ENCODE results near the gene FAM83C.
"Not testable (repeated sequence)": the region's sequence is repeated elsewhere in the genome, so short reads cannot be mapped to it uniquely, and the experiment has no call there.

Gene FAM83C

DNA sequence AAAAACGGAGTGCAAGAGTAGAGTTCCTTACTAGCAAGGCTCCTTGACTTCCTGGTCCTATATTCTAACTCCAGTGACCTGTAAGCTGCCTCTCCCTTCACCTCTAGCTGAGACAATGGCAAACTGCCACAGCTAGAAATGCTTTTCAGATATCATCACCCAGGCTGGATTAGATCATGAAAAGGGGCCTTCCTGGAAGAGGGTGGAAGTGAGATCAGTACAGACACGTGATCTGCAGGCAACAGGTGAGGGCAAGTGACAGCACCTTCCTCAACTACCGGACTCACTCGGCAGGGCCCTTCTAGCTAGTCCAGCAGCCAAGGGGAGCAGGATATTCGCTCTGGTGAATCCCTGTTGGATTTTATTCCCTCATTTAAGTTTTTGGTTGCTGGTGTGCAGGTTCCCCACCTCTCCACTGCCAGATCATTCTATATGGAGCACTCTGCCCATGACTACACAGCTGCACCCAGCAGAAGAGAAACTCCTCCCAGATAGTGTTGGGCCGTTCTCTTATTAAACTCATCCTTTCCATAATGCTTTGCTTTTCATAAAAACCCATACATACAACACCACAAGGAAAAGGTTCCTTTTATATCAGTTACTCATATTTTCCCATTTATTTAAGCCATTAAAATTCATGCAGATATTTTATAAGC is 26.4 kb upstream of the FAM83C start:
- DNase-seq (ENCODE audit: low read depth in 2 of 2): peak in 1 of 2 experiments; percentile 54

DNA sequence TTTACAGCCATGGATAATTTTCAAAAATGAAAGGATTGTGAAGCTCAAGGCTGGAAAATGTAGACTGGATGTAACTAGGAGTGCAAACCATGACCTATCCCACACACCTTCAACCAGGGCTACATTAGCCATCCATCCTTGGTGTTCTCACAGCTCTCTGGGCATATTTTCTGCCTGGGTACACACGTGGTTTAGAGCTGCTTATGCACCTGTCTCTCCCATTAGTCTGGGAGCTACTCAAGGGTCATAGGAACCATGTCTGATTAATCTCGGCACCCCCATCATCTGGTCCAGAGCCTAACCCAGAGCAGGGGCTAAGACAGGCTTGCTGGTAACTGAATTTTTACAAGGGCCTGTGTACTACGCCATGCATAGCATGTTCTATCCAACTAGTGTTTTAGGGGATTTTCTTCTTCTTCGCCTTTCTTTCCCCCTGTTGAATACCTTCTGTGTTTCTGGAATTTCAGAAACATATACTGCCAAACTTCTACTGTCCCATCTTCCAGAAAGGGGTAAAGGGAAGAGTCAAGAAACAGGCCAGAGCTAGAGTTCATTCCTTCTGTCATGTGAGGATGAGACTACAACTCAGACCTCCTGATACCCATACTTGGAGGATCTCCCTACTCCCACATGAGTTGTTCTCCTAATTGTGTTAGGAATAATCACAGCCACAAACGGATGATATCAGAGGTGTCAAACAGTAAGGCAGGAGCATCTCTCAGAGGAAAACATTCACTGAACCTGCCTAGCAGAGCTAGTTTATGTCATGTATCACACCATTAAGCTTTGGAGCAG is 25.4 kb upstream of the FAM83C start:
- DNase-seq (ENCODE audit: low read depth in 2 of 2): no peak

DNA sequence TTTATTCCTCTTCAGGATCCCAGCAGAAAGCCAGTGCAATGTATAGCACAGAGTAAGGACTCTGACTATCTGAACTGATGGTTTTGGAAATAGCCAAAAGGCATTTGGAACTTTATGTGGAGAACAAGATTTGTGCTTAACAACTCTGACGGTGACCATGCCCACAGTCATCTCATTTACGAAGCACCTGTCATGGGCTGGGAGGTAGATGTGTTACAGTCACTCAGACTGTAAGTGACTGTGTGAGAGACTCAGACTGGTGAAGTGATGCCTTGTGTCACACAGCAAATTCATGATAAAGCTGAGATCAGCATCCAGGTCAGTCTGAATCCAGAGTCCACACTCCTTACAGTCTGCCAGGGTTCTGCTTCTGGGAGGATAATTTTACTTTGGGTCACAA is 23.9 kb upstream of the FAM83C start:
- DNase-seq (ENCODE audit: low read depth in 2 of 2): no peak

DNA sequence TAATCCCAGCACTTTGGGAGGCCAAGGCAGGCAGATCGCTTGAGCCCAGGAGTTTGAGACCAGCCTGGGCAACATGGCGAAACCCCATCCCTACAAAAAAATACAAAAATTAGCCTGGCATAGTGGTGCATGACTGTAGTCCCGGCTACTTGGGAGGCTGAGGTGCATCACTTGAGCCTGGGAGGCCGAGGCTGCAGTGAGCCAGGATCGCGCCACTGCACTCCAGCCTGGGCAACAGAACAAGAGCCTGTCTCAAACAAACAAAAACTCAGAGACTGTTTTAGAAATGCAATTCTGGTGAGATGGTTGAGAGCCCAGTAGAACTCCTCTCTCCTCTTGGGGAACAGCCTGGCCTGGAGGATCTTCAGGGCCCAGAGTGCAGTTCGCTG is 23.4 kb upstream of the FAM83C start:
- DNase-seq (ENCODE audit: low read depth in 2 of 2): not testable (repeated sequence)

DNA sequence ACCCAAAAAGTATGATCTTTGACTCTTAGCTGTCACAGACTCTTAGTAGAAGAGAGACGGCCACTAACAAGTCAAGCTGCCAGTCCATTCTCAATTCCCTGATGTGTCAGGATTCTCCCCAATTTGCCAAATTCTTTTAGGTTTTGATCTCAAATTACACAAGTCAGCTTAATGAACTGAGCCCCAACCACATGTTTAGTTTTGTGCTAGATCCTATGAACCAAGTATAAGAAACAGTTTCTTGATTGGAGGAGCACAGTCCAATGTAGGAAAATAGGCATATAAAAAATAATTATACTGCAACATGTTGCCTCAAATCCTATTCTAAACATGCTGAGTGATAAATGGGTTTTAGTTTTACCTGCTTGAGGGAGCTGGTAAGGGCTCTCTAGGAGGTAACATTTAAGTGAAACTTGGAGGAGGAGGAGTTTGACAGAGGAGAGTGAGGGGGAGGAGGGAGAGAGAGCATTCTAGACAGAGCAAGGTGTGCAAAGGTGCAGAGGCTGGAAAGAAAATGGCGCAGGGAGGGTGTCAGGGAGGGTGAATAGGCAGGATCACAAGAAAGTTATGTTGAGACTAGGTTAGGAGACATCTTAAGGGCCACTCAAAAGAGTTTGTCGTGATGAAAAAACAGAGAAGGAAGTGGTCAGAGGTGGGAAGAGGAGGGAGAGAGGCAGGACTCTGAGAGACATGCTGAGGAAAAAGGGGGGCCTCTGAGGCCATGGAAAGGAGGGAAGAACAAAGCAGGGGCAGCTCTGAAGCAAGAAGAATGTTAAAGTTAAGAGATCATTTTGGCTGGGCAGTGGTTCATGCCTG is 22.8 kb upstream of the FAM83C start:
- DNase-seq (ENCODE audit: low read depth in 2 of 2): no peak

DNA sequence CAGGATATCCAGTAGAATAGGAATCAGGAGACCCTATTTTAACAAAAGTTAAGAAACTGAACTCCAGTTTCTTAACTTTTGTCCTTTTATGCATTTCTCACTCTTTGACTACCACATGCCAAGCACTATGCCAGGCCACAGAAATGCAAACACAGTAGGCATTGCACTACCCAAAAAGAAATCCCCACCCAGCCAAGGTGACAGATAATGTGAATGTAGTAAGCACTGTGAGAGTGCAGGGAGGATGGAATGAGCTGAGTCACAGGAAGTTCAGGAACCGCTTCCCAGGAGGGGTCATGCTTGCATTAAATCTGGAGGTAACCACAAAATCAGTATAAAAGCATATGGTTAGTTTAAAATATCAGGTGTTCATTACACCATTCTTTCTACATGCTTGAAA is 20.1 kb upstream of the FAM83C start:
- peak; percentile 70 to 78 for DNase-seq (ENCODE audit: low read depth in 2 of 2)

DNA sequence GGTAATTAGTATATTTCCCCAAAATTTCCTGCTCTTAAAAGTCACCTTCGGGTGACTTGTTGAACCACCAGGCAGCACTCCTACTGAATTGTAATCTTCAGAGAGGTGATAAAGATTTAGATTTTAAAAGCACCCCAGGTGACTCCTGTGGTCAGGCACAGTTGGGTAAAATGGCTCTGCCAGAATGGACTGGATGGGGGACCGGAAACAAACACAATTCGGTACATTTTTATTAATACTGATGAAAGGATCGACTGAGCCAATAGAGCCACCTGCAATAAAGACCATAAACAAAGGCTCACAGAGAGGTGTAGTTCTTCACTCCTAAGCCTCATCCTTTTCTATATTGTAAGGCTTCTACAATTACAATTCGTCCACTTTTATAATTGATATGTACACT is 19.6 kb upstream of the FAM83C start:
- DNase-seq (ENCODE audit: low read depth in 2 of 2): no peak

DNA sequence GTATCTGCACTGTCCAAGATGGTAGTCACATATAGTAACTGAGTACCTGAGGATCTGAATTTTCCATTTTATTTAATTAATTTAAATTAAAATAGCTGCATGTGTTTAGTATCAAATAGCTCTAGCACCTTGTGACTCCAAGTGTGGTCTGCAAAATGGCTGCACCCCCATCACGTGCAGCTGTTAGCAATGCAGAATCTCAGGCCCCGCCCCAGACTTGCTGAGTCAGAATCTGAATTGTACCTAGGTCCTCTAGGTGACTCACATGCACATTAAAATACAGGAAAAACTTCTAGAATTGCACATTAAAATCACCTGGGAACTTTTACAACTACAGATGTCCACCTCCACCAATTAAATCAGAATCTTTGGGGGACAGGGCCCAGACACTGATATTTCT is 19.2 kb upstream of the FAM83C start:
- no peak for DNase-seq (ENCODE audit: low read depth in 2 of 2)

DNA sequence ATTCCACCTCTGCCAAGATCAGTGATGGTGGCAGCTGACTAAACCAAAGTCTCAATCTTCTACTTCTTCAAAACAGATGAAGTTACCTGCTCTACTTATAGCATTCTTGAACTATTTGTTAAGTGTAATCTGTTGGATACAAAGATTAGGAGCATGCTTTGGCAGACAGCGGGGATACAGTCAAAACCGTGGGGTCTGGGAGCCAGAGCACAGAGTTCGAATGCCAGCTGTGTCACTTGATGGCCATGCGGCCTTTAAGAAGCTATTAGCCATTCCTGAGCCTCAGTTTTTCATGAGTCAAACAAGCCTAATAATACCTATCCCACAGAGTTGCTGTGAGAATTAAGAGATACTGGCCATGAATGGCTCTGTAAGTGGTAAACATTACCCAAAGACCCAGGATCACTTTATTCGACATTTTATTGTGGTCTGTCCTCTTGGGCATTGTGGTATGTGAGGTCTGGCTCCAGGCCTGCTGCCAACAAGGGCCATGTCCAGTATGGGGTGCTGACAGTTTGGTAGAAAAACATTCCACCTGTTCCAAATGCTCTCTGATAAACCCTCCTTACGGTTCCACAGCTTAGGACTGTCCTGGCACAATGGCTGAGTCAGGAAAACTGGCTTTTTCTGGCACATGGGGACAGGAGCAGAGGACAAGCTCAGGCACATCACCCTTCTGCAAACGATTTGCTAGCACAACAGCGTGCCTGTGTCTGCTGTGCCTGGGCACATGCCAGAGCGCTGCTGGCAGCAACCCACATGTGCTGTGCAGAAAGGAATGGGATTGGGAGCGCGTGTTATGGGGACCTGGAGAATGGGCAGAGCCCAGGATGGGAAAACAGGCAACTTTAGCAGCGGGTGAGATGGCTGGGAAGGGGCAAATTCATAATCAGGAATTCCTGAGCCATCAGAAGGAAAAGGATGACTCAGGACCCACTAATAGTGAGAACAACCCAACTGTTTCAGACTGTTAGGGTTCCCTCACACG is 15.7 kb upstream of the FAM83C start:
- DNase-seq (ENCODE audit: low read depth in 2 of 2): no peak

DNA sequence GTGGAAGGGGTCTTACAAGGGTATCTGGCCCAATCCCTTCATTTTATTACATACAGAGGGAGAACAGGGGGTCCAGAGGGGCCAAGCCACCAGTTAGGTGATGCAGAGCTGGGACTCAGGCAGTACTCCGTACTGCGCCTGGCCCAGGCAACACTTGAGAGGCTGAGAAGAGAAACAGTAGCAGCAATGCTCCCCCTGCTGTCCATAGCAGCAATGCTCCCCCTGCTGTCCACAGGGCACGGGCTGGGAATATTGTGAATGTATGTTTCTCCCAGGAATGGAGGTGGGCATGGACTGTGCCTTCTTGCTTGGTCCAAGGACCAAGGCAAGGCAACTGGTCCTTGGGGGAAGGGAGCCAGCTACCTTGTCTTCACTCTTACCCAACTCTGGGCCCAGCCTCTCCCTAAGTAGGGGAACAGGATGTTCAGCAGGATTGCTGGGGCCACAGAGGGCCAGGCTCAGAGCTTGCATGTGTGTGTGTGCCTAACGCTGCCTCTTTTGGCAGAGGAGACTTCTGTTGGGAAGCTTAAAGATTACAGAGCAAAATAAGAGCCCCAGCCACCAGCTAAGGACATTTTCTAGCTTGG is 14.8 kb upstream of the FAM83C start:
- peak in 1 of 2 experiments; percentile 53 for DNase-seq (ENCODE audit: low read depth in 2 of 2)

DNA sequence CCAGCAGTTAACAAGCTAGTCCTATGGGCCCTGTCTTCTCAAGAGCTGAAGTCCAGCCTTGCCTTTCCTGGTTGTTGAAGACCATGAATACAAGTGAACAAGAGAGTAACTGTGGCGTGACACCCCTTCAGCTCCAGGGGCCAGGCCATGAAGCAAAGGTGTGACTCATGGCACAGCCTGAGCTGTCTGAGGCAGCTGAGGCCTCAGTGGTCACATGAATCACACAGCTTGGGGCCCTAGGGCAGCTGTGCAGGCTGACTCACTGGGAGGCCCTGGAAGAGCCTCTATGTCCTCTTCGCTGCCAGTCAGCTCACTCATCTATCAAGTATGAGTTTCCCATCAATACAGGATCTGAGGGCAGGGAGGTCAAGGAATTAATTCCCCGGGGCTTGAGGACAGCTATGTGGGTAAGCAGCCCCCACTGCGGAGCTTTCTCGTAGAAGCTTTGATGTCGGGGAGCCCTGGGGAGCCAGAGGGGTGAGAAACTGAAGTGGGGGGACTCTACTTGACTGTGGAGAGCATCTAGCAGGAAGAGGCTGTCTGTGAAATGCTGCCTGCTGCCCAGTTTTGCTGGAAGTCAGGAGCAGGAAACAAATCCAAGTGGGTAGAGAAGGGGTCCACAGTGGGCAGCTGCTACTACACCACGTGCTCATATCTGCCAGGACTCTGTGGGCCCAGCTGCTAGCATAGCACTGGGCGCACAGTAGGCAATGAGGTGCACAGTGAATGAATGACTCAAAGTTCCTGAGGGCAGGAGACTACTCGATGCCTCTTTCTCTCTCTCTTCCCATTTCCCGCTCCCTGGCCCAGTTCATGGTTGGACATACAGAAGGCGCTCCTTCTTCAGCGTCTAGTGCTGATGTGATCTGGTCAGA is 13.7 kb upstream of the FAM83C start:
- peak; percentile 97 to 98 for DNase-seq (ENCODE audit: low read depth in 2 of 2)

DNA sequence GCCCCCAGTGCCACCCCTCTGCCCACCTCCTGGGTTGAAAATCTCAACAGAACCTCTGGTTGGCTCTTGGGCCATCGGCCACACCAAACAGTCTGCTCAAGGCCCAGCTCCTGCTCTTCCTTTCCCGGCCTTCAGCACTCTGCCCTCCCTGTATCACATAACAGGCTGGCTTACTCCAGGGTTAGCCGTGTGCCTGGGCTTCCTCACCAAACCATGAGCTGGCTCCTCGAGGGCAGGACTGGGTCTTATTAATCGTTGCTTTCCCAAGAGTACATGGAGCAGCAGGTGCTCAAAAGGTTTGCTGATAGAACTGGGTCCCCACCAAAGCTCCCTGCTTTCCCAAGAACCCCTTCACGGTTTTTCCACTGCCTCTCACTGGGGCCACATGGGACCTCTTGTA is 12.7 kb upstream of the FAM83C start:
- DNase-seq (ENCODE audit: low read depth in 2 of 2): no peak

DNA sequence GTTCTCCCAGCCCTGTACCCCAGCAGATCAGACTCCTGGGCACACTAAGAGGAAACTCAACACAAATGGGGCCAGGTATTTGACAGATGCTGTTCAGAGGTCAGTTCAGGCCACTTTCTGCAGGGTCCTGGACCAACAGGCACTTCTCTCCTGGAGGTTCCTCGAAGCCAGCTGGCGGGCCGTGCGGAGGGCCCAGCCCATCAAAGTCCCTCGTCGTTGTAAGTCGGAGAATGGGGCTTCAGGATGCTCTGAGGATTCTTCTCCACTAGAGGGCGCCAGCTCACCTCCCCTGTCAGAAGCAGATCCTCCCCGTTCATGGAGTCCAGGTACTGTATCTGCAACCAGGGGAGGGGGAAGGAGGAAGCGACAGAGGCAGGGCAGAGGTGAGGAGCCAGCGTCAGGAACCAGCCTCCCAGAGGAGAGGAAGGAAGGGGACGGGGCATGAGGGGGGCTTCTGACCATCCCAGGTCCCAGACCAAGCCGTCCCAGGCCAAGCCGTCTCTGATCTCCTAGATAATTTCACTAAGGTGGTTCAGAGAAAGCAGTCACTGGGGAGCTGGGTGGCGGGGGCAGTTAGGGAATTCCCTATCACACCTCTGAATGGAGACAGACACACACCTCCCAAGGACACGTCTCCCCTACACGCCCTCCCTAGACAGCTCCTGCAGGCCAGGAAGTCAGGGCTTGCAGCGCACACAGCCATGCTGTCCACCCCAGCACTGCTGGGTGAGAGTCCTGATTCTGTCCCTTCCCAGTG is 11.7 kb upstream of the FAM83C start:
- peak; percentile 80 to 81 for DNase-seq (ENCODE audit: low read depth in 2 of 2)

DNA sequence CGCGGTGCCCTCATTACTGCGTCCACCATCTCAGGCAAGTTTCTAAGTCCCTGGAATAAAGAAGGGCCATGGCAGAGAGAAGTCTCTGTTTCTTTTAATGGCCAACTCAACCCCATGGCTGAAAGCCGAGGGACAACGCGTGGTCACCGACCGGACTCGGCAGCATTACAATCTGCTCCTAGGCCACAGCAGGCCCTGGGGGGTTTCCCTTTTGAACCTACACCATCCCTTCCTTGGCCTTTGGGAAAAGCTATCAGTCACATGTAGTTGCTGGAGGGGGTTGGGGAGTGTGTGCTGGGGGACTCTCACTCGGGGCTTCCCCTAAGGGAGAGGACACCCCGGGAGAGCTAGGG is 11.1 kb upstream of the FAM83C start:
- no peak for DNase-seq (ENCODE audit: low read depth in 2 of 2)

DNA sequence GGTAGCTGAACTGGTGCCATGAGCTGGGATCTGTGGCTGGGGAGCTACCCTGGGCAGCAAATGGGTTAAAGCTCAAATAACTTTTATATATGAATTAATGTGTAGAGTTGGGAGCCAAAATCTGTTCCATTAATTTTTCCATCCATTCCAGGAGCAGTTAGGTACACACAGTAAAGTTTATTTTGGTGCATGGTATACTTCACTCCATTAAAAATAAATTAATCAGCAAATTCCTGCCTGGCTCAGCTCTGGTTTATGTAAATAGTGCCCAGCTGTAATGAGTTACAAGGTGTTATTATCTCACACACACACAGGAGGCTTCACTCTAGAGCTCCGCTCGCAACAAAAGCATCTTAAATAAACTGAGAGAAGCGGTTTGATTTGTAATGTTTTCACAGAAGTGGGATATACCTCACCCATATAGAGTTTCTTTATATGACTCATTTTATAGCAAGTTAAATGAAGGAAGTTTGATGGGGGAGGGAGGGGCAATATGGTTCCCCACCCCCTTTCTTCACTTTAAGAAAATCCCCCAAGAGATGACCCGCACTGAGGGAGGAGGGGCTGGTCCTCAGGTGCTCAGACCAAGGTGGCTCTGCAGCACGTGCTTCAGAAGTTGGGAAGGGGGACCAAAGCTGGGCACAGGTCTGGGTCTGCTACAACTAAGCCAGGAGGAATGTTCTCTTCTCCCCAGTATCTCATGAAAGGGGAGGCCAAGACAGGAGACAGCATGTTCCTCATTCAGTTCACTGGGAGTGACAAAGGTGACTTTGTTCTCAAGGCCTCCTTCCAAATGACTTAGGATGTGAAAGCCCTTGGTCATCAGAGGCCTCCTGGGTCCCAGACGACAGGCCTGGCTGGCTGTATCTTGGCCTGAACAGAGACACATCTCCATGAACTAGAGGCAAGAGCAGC is 10.5 kb upstream of the FAM83C start:
- DNase-seq (ENCODE audit: low read depth in 2 of 2): peak in 1 of 2 experiments; percentile 64

DNA sequence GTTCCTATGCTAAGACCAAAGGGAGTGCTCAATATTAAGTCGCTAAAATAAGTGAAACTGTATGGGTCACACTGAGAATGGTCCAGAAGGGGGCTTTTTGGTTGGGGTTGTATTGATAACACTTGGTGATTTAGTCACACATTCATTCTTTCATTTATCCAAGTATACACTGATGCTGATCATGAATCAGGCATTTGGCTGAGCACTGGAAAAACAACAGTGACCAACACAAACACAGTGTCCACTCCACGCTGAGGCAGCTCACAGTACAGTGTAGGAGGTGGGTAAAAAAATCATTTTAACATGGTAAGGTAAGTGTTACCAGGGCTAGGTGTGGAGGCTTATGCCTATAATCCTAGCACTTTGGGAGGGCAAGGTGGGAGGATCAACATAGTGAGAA is 9.2 kb upstream of the FAM83C start:
- no peak for DNase-seq (ENCODE audit: low read depth in 2 of 2)

DNA sequence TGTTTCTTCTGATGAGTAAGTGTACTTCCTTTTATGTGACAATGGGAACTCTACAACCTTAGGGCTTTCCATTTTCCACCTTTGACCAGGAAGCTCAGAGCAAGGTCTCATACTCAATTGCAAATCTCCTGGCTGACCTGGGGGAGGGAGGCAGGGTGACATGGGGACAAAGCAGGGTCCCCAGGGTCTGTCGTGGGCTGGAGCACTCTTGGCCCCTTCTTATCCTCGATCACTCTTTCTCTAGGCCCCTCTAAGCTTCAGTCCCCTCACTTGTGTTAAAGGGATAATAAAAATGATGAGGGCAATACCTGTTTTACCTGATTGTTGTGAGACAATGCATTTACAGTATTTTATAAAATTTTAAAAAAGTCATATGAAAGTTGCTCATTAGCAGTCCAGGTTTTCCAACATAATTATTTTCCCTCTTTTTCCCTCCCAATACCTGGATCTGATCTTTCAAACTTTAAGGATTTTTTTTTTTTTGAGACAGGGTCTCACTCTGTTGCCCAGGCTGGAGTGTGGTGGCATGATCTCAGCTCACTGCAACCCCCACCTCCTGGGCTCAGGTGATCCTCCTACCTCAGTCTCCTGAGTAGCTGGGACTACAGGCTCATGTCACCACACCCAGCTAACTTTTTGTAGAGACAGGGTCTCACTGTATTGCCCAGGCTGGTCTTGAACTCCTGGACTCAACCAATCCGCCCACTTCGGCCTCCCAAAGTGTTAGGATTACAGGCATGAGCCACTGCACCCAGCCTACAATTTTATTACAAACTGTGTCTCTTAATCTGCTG is 8.4 kb upstream of the FAM83C start:
- no peak for DNase-seq (ENCODE audit: low read depth in 2 of 2)

Measured in fibroblast of skin of left quadriceps (primary cell).